ENCODE measurements around the gene FHIT.

Gene FHIT

GRCh38 chr3:60582288-60582687 lies 669.0 kb downstream of the FHIT start:
- no peak overlapping the region for H3K4me3 ChIP-seq (ENCODE audit: low read length)

GRCh38 chr3:60580809-60581208 lies 670.4 kb downstream of the FHIT start:
- DNase-seq (ENCODE audit: low read depth): no peak
- no peak overlapping the region for H3K4me3 ChIP-seq (ENCODE audit: low read length)
- TF ChIP-seq CTCF (conservative IDR thresholded peaks at IDR 0.05; ENCODE audit: low read depth, low read length): no peak

More at GRCh38 chr3:60582288-60582687, 669.0 kb downstream of the FHIT start:
- peak; percentile 45 for TF ChIP-seq CTCF (conservative IDR thresholded peaks at IDR 0.05; ENCODE audit: low read depth, low read length)
- no peak for DNase-seq (ENCODE audit: low read depth)

GRCh38 chr3:60579734-60580133 lies 671.5 kb downstream of the FHIT start:
- H3K4me3 ChIP-seq (ENCODE audit: low read length): no peak overlapping the region
- TF ChIP-seq CTCF (conservative IDR thresholded peaks at IDR 0.05; ENCODE audit: low read depth, low read length): no peak
- DNase-seq (ENCODE audit: low read depth): peak; percentile 52

GRCh38 chr3:60578936-60579335 lies 672.3 kb downstream of the FHIT start:
- no peak overlapping the region for H3K4me3 ChIP-seq (ENCODE audit: low read length)
- DNase-seq (ENCODE audit: low read depth): no peak
- TF ChIP-seq CTCF (conservative IDR thresholded peaks at IDR 0.05; ENCODE audit: low read depth, low read length): no peak

GRCh38 chr3:60577601-60578000 lies 673.7 kb downstream of the FHIT start:
- H3K4me3 ChIP-seq (ENCODE audit: low read length): no peak overlapping the region
- TF ChIP-seq CTCF (conservative IDR thresholded peaks at IDR 0.05; ENCODE audit: low read depth, low read length): no peak
- DNase-seq (ENCODE audit: low read depth): no peak

- no peak for DNase-seq (ENCODE audit: low read depth)
- H3K4me3 ChIP-seq (ENCODE audit: low read length): no peak overlapping the region
- TF ChIP-seq CTCF (conservative IDR thresholded peaks at IDR 0.05; ENCODE audit: low read depth, low read length): no peak
Observed at GRCh38 chr3:60575718-60576272, 675.5 kb downstream of the FHIT start.

GRCh38 chr3:60574046-60574769 lies 677.0 kb downstream of the FHIT start:
- H3K4me3 ChIP-seq (ENCODE audit: low read length): no peak overlapping the region
- TF ChIP-seq CTCF (conservative IDR thresholded peaks at IDR 0.05; ENCODE audit: low read depth, low read length): no peak
- DNase-seq (ENCODE audit: low read depth): no peak
